ENCODE results near the gene AAK1.
"Not testable (repeated sequence)": the region's sequence is repeated elsewhere in the genome, so short reads cannot be mapped to it uniquely, and the experiment has no call there.

AAK1 gene

DNA sequence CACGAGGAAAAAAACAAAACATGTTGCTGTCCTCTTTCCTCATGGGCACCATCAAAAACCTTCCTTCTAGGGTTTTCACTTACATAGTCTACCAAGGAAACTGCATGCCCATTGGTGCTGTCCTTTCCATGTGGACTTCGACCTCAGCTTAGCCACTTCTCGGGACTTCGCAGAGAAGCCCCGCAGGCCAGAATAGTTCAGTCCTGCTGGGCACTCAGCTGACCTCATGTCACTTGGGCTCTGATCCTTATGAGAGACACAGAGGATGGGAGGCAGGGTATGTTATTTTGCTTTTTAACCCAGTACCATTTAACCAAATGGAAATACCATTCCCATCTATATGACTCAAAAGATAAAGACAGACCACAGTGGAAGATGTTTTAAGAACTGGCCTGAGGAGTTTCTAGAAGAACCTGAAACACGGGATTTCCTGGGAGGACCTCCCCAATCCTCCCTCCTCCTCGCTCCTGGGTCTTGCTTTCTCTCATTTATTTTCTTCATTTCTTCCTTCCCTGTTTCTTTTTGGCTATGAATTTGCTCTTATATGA, 28.4 kb downstream of the AAK1 start:
- no peak for DNase-seq (ENCODE audit: extremely low read depth, low read depth)
- TF ChIP-seq, protein P1, sequence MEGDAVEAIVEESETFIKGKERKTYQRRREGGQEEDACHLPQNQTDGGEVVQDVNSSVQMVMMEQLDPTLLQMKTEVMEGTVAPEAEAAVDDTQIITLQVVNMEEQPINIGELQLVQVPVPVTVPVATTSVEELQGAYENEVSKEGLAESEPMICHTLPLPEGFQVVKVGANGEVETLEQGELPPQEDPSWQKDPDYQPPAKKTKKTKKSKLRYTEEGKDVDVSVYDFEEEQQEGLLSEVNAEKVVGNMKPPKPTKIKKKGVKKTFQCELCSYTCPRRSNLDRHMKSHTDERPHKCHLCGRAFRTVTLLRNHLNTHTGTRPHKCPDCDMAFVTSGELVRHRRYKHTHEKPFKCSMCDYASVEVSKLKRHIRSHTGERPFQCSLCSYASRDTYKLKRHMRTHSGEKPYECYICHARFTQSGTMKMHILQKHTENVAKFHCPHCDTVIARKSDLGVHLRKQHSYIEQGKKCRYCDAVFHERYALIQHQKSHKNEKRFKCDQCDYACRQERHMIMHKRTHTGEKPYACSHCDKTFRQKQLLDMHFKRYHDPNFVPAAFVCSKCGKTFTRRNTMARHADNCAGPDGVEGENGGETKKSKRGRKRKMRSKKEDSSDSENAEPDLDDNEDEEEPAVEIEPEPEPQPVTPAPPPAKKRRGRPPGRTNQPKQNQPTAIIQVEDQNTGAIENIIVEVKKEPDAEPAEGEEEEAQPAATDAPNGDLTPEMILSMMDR (IDR thresholded peaks at IDR 0.05; ENCODE audit: low read depth, low read length, missing control alignments), result no peak

GRCh38 chr2:69612707-69613106, 30.8 kb downstream of the AAK1 start:
- no peak overlapping the region for H3K4me3 ChIP-seq (replicated peaks; ENCODE audit: low read depth, low read length)
- no peak for DNase-seq (ENCODE audit: extremely low read depth, low read depth)
- TF ChIP-seq, protein P1 (IDR thresholded peaks at IDR 0.05; ENCODE audit: low read depth, low read length, missing control alignments), result no peak

More for the DNA sequence above, 28.4 kb downstream of the AAK1 start:
- no peak overlapping the region for H3K4me3 ChIP-seq (replicated peaks; ENCODE audit: low read depth, low read length)

- no peak overlapping the region for H3K4me3 ChIP-seq (replicated peaks; ENCODE audit: low read depth, low read length)
- TF ChIP-seq, protein P1 (IDR thresholded peaks at IDR 0.05; ENCODE audit: low read depth, low read length, missing control alignments), result no peak
- DNase-seq (ENCODE audit: extremely low read depth, low read depth), result no peak
Observed at GRCh38 chr2:69612200-69612599, 31.3 kb downstream of the AAK1 start.

DNA sequence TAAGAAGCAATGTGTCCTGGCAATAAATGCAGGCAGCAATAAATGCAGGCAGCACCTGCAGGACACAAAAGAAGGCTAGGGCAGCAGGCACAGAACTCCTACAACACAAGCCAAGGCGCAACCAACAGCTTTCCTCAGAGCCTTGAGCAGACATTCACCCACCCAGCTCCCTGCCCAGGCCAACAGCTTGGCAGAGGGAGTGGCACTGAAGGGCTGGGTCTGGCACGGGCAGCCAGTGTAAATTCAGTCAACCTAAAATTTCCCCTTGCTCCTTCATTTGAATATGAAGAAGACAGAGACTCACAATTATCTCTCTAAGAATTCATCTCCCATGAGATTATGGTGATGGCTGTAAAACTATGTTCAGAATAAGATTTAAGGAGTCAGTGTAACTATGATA, 35.4 kb downstream of the AAK1 start:
- TF ChIP-seq, protein P1 (IDR thresholded peaks at IDR 0.05; ENCODE audit: low read depth, low read length, missing control alignments), result no peak
- DNase-seq (ENCODE audit: extremely low read depth, low read depth), result no peak
- H3K4me3 ChIP-seq (replicated peaks; ENCODE audit: low read depth, low read length), result no peak overlapping the region

GRCh38 chr2:69606771-69607170, 36.8 kb downstream of the AAK1 start:
- DNase-seq (ENCODE audit: extremely low read depth, low read depth); H3K4me3 ChIP-seq (replicated peaks; ENCODE audit: low read depth, low read length): not testable (repeated sequence)

DNA sequence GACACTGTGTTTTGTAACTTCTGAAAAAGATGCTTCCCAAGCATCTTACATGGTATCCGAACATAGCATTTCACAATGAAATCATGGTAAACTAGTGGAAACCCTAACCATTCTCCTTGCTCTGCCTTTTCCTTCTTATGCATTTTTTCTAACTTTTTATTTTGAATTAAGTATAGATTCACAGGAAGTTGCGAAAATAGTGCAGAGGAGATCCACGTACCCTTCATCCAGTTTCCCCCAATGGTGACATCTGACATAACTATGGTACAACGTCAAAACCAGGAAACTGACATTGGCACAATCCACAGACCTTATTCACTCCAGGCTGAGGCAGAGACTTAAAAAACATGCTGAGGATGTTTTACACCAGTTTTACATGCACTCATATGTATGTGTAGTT, 38.3 kb downstream of the AAK1 start:
- H3K4me3 ChIP-seq (replicated peaks; ENCODE audit: low read depth, low read length), result no peak overlapping the region
- no peak for DNase-seq (ENCODE audit: extremely low read depth, low read depth)
- TF ChIP-seq, protein P1 (IDR thresholded peaks at IDR 0.05; ENCODE audit: low read depth, low read length, missing control alignments), result no peak

DNA sequence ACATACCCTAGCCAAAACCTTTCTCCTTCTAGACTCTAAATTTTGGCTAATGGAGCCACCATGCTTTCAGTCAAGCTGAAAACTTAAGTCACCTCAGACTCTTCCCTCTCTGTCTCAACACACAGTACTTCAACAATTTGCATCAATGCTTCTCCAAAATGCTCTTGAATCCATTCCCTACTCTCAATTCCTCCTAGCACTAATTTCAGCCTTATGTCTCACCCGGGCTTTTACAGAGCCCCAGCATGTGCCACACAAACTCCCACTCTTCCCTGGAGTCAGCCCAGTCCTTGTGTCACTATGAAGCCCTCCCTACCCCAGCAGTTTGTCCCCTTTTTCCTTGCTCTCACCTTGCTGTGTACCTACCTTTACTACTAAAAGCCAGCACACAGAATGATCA, 38.7 kb downstream of the AAK1 start:
- H3K4me3 ChIP-seq (replicated peaks; ENCODE audit: low read depth, low read length), result no peak overlapping the region
- DNase-seq (ENCODE audit: extremely low read depth, low read depth), result no peak
- TF ChIP-seq, protein P1 (IDR thresholded peaks at IDR 0.05; ENCODE audit: low read depth, low read length, missing control alignments), result no peak

All from HFF-Myc (cell line).